GM21717 (cell line): ENCODE results near the gene SLC40A1.

ENCODE experiments used
- ATAC-seq: cut with Tn5 transposase; IDR thresholded peaks from one replicate; pipeline ENCODE4 v1.9.1; 2021; ENCODE audit warnings: mild to moderate bottlenecking, moderate library complexity; ENCODE audit not compliant: unreplicated experiment

SLC40A1 gene

DNA sequence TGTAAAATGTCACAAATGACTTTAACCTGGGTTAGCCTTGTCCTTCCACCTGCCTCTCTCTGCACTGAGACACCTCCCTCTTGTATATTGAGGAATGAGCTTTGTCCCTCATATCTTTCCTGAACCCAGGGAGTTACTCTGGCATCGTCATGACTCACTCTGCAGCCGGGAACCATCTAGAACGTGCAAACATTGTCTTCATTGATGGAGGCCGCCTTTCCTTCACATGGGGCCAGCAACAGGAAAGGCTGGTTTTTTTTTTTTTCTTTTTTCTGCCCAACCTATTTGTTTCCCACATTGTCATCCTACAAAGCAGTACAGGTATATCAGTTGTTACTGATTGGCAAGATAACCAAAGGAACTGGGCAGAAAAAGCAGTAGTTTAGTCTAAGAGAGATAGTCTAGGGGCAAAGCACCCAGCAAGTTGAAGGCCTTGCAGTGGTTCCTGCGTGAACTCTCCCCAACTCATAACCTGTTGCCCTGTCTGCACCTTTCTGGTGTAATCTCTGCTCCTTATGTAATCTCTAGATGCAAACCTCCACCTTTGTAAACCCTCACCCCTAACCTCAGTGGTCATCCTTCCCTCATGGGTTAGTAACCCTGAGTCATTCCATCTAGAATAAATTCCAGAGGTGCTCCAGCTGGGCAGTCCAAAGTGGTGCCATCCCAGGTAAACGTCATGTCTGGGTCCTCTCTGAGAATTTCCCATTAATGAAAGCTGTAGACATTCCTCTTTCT, 38.3 kb downstream of the SLC40A1 start:
- ATAC-seq: no peak

GRCh38 chr2:189541591-189541990, 39.0 kb downstream of the SLC40A1 start:
- no peak for ATAC-seq

- no peak for ATAC-seq
Measured at GRCh38 chr2:189540551-189540950, 40.0 kb downstream of the SLC40A1 start.

- no peak for ATAC-seq
Measured at GRCh38 chr2:189538402-189538801, 42.2 kb downstream of the SLC40A1 start.

- no peak for ATAC-seq
Measured at GRCh38 chr2:189536830-189537229, 43.8 kb downstream of the SLC40A1 start.

- no peak for ATAC-seq
Measured at GRCh38 chr2:189534854-189535832, 45.4 kb downstream of the SLC40A1 start.

- ATAC-seq: no peak
Measured at GRCh38 chr2:189533288-189534035, 47.1 kb downstream of the SLC40A1 start.

- no peak for ATAC-seq
Measured at GRCh38 chr2:189530965-189531637, 49.5 kb downstream of the SLC40A1 start.

DNA sequence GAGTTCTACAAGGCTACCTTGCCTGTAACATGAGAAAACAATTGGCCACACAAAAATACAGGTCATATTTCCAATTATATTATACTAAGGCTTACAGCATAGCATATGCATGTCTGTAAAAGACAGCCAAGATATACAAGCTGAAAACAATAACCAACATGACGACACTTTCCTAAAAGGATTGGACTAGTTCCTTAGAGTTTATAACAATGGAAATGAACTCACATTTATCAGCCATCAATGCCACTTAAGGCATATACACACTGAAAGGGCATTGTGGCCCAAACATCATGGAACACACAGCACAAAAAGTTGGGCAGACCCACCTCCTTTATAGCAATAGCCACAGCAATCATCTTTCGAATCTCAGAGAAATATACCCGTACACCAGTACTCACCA, 52.0 kb downstream of the SLC40A1 start:
- no peak for ATAC-seq

GRCh38 chr2:189527812-189528592, 52.6 kb downstream of the SLC40A1 start:
- no peak for ATAC-seq

- no peak for ATAC-seq
Measured at GRCh38 chr2:189527041-189527750, 53.4 kb downstream of the SLC40A1 start.

DNA sequence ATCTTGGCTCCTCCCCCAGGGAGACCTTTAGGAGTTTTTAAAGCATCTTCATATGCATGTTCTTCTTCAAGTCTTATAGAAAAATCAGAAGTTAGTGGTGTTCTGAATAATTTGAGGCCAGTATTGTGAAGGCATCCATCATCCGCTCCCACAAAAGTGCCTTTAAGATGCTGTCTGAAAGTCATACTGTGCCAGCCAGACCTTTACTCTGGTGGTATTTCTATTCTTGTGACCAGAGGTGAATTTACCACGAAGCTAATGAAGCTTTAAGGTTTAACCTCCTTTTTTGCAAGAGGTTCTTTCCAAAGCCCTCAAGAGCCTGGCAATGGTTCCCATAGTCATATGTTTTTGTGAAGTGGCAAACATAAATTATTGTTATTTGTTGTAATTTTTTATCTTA, 54.3 kb downstream of the SLC40A1 start:
- no peak for ATAC-seq

DNA sequence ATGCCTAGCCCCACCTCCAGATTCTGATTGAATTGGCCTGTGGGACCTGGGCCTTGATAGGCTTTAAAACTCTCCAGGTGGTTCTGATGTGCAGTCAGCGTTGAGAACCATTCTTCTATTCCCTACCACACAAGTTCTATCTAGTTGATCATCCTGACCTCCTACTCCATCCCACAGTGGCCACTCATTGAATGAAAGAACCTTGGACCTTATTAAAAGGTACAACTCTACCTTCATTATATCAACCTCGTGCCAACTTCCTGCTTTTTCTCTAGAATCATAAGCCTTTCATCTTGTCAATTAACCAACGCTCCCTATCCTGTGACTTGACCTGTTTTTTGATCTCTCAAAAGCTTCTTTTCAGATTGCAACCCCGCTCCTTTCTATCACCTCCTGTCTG, 55.8 kb downstream of the SLC40A1 start:
- no peak for ATAC-seq

DNA sequence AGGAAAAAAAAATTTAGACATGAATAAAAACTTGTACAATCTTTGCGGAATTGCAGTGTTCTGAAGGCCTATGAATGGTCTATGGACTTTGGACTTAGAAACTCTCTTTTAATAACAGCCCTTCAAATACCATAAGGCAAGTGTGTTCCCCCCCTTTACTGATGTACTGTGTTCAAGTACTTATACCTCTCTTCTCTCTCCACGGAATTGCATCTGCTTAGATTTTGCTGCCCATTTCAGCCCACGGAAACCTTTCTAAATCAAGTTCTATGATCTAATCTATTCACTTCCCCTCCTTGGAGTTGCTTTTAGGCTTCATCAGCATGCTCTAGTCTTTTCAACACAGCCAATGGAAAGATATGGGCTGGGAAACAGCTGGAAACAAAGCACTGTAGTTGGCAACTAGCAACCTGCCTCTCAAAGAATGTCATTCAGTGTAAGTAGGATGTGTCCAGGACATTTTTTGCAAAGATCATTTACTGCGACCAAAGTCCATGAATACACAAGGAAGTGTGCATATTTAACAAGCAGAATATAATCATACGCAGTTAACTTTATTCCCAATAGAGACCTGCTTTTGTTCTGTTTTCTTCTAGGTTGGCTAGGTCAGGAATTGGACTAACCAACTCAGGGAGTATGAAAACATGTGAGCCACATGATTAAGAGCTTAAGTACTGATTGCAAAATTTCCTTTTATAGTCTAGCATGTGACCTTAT, 58.0 kb downstream of the SLC40A1 start:
- no peak for ATAC-seq

GRCh38 chr2:189521699-189522434, 58.7 kb downstream of the SLC40A1 start:
- ATAC-seq: no peak

DNA sequence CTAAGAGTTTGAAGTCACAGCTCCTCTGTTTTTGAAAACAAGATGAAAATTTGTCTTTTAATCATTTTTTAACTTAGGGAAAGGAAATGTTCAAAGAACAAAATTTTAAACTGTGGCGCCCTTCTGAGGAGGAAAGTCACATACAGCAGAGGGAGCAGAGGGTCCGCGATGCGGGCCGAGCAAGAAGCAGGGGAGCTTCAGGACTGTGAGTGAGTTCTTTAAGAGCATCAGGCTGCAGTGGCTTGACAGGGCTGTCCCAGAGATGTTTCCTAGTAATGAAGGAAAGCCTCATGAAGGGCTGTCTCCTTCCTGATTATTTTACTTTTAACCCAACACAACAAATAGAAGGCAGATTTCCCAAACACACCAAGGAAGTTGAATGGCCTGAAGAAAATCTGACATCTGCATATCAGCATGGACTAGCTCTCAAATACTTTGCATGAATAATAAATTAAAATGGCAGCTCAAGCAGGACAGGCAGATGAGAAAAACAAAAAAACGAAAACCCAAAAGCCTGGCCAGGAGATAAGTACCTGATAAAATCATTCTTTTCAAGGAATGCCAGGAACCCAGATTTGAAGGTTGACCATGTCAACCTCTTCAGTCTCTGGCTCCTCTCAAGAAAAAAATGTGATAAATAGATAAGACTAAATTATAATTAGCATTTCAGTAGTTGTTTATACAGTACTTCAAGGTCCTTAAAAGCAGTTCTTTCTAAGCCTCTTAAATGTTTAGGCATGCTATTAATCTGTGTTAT, 60.8 kb downstream of the SLC40A1 start:
- no peak for ATAC-seq

DNA sequence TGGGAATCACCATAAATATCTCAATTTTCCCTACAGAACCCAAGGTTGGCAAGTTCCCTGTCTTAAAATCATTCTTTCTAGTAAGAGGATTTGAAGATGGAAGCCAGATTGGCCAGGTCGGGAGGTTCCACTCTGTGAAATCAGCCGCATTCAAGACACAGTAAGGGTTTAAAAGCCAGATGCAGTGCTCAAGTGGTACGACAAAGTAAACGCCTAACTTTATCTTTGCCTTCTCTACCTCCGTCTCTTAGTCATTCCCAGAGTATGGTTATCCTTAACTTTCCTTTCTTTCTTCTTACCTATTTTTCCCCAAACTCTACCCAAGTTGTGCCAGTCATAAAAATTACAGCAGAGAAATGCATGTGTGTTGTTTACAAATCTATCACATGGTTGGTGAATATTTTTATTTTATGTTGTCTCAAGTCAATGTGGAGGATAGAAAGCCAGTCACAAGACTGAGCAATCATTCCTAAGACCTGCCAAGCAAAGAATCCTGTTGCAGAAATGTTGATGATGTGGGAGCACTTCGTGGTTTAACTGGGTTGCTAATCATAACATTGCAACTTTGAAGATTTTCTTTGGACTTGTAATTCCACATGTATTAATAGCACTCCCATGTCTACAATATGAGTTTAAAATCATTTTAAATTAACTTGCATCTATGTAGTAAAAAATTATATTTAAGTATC, 62.6 kb downstream of the SLC40A1 start:
- no peak for ATAC-seq
